ENCODE data around the gene RRM1.

DNA sequence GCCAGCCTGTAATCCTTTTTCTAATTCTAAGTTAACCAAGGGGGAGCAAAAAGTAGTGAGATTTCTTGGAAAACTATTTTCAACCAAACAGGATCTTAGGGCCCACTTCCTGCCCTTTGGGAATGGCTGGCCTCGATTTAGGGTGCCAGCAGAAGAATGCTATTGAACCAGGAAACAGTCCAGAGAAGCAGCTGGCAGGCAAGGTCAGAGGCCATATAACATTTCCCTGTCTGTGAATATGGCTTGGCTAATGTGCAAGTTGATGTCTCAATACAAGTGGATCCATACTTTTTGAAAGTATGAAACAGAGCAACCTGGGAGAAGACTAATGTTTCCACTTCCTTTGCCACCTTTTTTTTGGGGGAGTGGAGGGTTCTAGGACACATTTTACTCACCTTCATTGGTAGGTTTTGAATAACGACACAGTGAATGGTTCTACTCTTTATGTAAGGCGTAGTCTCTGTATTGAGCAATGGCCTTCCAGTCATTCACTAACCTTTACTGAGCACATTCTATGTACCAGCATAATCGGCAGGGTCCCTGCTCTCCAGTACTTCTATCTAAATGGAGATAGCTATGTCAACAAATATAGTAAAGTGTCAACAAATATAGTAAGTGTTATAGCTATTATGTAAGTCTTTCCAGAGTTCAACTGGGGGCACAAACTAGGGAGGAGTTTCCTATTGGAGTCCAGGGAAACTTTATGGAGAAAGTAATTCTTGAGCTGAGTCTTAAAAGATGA, 34.2 kb upstream of the RRM1 start:
- no peak for TF ChIP-seq GABPA (IDR thresholded peaks at IDR 0.05; ENCODE audit: low read depth)
- no peak for TF ChIP-seq EZH2 (IDR thresholded peaks at IDR 0.05; ENCODE audit: borderline replicate concordance, control insufficient read depth, low read depth, low read length)
- no peak for TF ChIP-seq NRF1 (conservative IDR thresholded peaks at IDR 0.05; ENCODE audit: low read depth, low read length)
- TF ChIP-seq STAT3 (IDR thresholded peaks at IDR 0.05; ENCODE audit: low read depth, low read length) = no peak
- TF ChIP-seq EGR1 (IDR thresholded peaks at IDR 0.05; ENCODE audit: borderline replicate concordance in 1 of 2, low read depth in 2 of 2, low read length in 2 of 2) = no peak
- TF ChIP-seq POLR2AphosphoS5 (IDR thresholded peaks at IDR 0.05; ENCODE audit: low read length) = no peak
- TF ChIP-seq, protein P1, sequence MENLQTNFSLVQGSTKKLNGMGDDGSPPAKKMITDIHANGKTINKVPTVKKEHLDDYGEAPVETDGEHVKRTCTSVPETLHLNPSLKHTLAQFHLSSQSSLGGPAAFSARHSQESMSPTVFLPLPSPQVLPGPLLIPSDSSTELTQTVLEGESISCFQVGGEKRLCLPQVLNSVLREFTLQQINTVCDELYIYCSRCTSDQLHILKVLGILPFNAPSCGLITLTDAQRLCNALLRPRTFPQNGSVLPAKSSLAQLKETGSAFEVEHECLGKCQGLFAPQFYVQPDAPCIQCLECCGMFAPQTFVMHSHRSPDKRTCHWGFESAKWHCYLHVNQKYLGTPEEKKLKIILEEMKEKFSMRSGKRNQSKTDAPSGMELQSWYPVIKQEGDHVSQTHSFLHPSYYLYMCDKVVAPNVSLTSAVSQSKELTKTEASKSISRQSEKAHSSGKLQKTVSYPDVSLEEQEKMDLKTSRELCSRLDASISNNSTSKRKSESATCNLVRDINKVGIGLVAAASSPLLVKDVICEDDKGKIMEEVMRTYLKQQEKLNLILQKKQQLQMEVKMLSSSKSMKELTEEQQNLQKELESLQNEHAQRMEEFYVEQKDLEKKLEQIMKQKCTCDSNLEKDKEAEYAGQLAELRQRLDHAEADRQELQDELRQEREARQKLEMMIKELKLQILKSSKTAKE (IDR thresholded peaks at IDR 0.05; ENCODE audit: low read depth, poor library complexity, severe bottlenecking) = no peak
- TF ChIP-seq SMC3 (IDR thresholded peaks at IDR 0.05; ENCODE audit: borderline replicate concordance, low read length) = no peak
